Activated B cell treated with CpG ODN at 0.5 μM for 24 hours (primary cell): ENCODE measurements around the gene ME1. TPM values are rescaled to one million over a fixed set of nuclear protein-coding genes. Genes with fewer than 3 reads are reported as not detected.

Source experiments
- ATAC-seq: fragments of 200-7000 bp; cut with Tn5 transposase; one replicate; pipeline ENCODE4 v1.10.0; 2021; ENCODE audit warnings: low read depth, mild to moderate bottlenecking, moderate library complexity
- CTCF ChIA-PET: fragments of 350-600 bp; sonication (Branson Sonifier 250); formaldehyde crosslinking; loops from one replicate; lab custom pipeline; 2021; ENCODE audit warnings: antibody characterized with exemption; lab: Charles Lee
- POLR2A ChIA-PET: fragments of 350-600 bp; sonication (Branson Sonifier 250); formaldehyde crosslinking; loops from one replicate; lab custom pipeline; 2021; ENCODE audit warnings: antibody characterized with exemption; lab: Charles Lee
- DNase-seq: peaks from one replicate; pipeline ENCODE4 v3.0.0; 2022
- H3K27ac Mint-ChIP-seq: one replicate; pipeline ENCODE4 v1.8.0; 2020; ENCODE audit warnings: mixed read lengths
- H3K27me3 Mint-ChIP-seq: one replicate; pipeline ENCODE4 v1.8.0; 2021; ENCODE audit warnings: mixed read lengths
- H3K36me3 Mint-ChIP-seq: one replicate; pipeline ENCODE4 v1.8.0; 2021; ENCODE audit warnings: low read depth, mixed read lengths
- H3K4me1 Mint-ChIP-seq: one replicate; pipeline ENCODE4 v1.8.0; 2021; ENCODE audit warnings: mixed read lengths
- H3K4me3 Mint-ChIP-seq: one replicate; pipeline ENCODE4 v1.8.0; 2020; ENCODE audit warnings: mild to moderate bottlenecking, mixed read lengths
- H3K9me3 Mint-ChIP-seq: one replicate; pipeline ENCODE4 v1.8.0; 2020; ENCODE audit warnings: mixed read lengths
- intact Hi-C: fragments of 100-400 bp; cut with micrococcal nuclease; formaldehyde crosslinking; loops from one replicate; pipeline ENCODE4 v1.15.1; 2024
- total RNA-seq: library from RNA; stranded (reverse); gene quantifications from 2 replicates; pipeline ENCODE4 v1.2.3, GENCODE V29; 2022
- TF ChIP-seq, protein P1 (sequence below): fragments of 200-600 bp; IDR thresholded peaks from one replicate; pipeline ENCODE4 v1.8.0; 2022; ENCODE audit warnings: antibody characterized with exemption, mild to moderate bottlenecking

The ME1 gene
- total RNA-seq, 1 donor from 2014 or later, result not detected

DNA sequence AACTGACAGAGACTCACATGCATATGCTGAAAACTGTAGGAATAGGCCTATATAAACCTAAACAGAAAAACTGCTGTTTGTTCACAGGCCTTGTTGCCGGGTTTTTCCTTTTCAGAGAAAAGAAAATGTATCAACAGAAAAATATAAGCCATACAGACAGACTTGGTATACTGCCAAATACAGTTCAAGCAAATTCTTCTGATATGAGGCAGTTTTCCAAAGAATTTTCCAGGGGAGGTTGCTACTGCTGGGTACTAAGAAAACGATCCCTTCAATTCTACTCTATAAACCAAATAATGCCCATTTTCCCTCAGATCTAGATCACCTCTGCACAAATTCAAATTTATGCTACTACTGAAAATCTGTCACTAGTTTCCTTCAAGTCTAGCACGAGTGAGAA is 59.4 kb downstream of the ME1 start:
- TF ChIP-seq, protein P1, sequence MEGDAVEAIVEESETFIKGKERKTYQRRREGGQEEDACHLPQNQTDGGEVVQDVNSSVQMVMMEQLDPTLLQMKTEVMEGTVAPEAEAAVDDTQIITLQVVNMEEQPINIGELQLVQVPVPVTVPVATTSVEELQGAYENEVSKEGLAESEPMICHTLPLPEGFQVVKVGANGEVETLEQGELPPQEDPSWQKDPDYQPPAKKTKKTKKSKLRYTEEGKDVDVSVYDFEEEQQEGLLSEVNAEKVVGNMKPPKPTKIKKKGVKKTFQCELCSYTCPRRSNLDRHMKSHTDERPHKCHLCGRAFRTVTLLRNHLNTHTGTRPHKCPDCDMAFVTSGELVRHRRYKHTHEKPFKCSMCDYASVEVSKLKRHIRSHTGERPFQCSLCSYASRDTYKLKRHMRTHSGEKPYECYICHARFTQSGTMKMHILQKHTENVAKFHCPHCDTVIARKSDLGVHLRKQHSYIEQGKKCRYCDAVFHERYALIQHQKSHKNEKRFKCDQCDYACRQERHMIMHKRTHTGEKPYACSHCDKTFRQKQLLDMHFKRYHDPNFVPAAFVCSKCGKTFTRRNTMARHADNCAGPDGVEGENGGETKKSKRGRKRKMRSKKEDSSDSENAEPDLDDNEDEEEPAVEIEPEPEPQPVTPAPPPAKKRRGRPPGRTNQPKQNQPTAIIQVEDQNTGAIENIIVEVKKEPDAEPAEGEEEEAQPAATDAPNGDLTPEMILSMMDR, result no peak
- Mint-ChIP-seq H3K4me3 (no peak overlapping the region), H3K36me3 (no peaks in the 10 kb centered on the region), H3K27me3 (no peaks in the 10 kb centered on the region), H3K4me1 (no peaks in the 10 kb centered on the region), H3K27ac (no peak overlapping the region), H3K9me3 (no peaks in the 10 kb centered on the region)
- ATAC-seq (no peak), DNase-seq (no peak)
- ChIA-PET CTCF (no interaction called here), POLR2A (no interaction called here)
- intact Hi-C loops, result no loop called here

DNA sequence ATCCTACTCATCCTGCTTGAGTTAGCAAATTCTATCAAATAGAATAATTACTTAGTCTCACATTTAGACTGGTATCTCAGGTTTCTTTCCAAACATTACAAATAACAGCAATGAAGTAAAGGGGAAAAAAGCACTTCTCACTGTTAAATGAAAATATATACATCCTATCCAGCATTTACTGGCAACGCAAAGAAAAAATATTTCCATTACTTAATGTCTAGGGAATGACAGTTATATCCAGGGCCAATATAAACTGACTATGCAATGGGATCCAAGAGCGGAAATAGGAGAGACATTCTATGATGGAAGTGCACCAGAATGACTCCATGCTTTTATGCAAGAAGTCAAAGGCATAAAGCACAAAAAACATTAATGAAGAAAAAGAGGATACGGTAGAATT is 60.3 kb downstream of the ME1 start:
- ChIA-PET POLR2A (no interaction called here), CTCF (no interaction called here)
- intact Hi-C loops, result no loop called here
- H3K4me3 Mint-ChIP-seq, result no peak overlapping the region
- TF ChIP-seq, protein P1, result no peak
- H3K27me3 Mint-ChIP-seq, result no peaks in the 10 kb centered on the region
- H3K36me3 Mint-ChIP-seq, result no peaks in the 10 kb centered on the region
- no peak for ATAC-seq
- DNase-seq, result no peak
- H3K4me1 Mint-ChIP-seq, result no peaks in the 10 kb centered on the region
- H3K27ac Mint-ChIP-seq, result no peak overlapping the region
- no peaks in the 10 kb centered on the region for H3K9me3 Mint-ChIP-seq

- H3K4me1 Mint-ChIP-seq, result no peaks in the 10 kb centered on the region
- intact Hi-C loops, result no loop called here
- H3K27me3 Mint-ChIP-seq, result no peaks in the 10 kb centered on the region
- TF ChIP-seq, protein P1, result no peak
- POLR2A ChIA-PET, result no interaction called here
- H3K4me3 Mint-ChIP-seq, result no peak overlapping the region
- ATAC-seq, result no peak
- DNase-seq, result no peak
- no peak overlapping the region for H3K27ac Mint-ChIP-seq
- no peaks in the 10 kb centered on the region for H3K9me3 Mint-ChIP-seq
- H3K36me3 Mint-ChIP-seq, result no peaks in the 10 kb centered on the region
- CTCF ChIA-PET, result no interaction called here
These were observed 61.2 kb downstream of the ME1 start for GRCh38 chr6:83369692-83370091.

- intact Hi-C loops, result no loop called here
- no peak overlapping the region for H3K4me3 Mint-ChIP-seq
- ChIA-PET POLR2A (no interaction called here), CTCF (no interaction called here)
- no peaks in the 10 kb centered on the region for H3K9me3 Mint-ChIP-seq
- H3K36me3 Mint-ChIP-seq, result no peaks in the 10 kb centered on the region
- TF ChIP-seq, protein P1, result no peak
- H3K4me1 Mint-ChIP-seq, result no peaks in the 10 kb centered on the region
- H3K27ac Mint-ChIP-seq, result no peak overlapping the region
- no peak for DNase-seq
- ATAC-seq, result no peak
- H3K27me3 Mint-ChIP-seq, result no peaks in the 10 kb centered on the region
These were observed 62.3 kb downstream of the ME1 start for GRCh38 chr6:83368577-83368976.

DNA sequence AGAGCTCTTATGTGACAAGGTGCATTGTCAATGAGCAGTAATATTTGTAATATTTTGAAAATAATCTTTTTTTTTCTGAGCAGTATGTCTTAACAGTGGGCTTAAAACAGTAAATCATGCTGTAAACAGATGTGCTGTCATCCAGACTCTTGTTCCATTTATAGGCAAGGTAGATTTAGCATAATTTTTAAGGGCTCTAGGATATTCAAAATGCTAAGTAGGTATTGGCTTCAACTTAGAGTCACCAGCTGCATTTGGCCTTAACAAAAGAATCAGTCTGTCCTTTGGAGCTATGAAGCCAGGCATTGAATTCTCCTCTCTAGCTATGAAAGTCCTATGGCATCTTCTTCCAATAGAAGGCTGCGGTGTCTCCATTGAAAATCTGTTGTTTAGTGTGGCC is 63.7 kb downstream of the ME1 start:
- no peak for ATAC-seq
- intact Hi-C loops, result no loop called here
- ChIA-PET CTCF (no interaction called here), POLR2A (no interaction called here)
- TF ChIP-seq, protein P1, result no peak
- DNase-seq, result no peak
- H3K4me1 Mint-ChIP-seq, result no peaks in the 10 kb centered on the region
- H3K4me3 Mint-ChIP-seq, result no peak overlapping the region
- no peaks in the 10 kb centered on the region for H3K36me3 Mint-ChIP-seq
- H3K27ac Mint-ChIP-seq, result no peak overlapping the region
- H3K9me3 Mint-ChIP-seq, result no peaks in the 10 kb centered on the region
- no peaks in the 10 kb centered on the region for H3K27me3 Mint-ChIP-seq
